ENCODE measurements around the gene EVA1A.

DNA sequence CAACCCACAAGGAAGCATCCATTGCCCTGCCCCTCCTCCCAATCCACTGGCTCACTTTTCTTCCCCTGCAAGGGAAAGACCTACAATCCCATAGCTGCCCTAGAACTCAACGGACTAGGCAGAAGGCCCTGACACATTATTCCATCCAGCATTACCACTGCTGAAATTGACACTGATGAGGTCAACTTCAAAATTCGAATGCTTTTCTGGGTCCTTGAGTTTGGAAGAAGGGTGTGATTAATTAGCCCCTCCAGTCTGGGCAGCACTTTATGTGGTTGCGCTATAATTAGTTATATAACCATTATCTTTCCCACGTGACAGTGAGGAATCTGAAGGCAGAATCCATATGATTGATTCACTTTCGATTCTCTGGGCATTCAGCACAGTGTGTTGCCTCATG is 55.7 kb downstream of the EVA1A start:
- TF ChIP-seq, protein P1, sequence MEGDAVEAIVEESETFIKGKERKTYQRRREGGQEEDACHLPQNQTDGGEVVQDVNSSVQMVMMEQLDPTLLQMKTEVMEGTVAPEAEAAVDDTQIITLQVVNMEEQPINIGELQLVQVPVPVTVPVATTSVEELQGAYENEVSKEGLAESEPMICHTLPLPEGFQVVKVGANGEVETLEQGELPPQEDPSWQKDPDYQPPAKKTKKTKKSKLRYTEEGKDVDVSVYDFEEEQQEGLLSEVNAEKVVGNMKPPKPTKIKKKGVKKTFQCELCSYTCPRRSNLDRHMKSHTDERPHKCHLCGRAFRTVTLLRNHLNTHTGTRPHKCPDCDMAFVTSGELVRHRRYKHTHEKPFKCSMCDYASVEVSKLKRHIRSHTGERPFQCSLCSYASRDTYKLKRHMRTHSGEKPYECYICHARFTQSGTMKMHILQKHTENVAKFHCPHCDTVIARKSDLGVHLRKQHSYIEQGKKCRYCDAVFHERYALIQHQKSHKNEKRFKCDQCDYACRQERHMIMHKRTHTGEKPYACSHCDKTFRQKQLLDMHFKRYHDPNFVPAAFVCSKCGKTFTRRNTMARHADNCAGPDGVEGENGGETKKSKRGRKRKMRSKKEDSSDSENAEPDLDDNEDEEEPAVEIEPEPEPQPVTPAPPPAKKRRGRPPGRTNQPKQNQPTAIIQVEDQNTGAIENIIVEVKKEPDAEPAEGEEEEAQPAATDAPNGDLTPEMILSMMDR (IDR thresholded peaks at IDR 0.05 in 4 of 5, conservative IDR thresholded peaks at IDR 0.05 in 1 of 5), result no peak
- no peak for TF ChIP-seq POLR2A (IDR thresholded peaks at IDR 0.05)
